Measurements from ENCODE around the gene CNTNAP2.

DNA sequence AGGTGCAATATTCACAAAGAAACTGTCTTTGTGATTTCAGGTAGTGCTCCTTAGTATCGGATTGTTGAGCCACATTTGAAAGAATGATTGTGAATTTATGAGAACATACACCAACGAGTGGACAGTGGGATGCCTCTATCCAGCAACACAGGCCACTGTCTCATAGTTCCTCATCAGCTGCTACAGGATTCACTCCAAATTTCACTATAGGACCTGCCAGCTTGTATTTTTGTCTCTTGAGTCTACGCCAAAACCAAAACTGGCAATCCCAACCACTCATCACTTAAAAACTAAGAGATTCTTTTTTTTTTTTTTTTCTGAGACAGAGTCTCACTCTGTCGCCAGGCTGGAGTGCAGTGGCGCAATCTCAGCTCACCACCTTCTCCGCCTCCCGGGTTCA, 964.5 kb downstream of the CNTNAP2 start:
- TF ChIP-seq RAD21 (IDR thresholded peaks at IDR 0.05 in 1 of 2, conservative IDR thresholded peaks at IDR 0.05 in 1 of 2; ENCODE audit: low read depth in 2 of 2, low read length in 2 of 2) (no peak), POLR2A (IDR thresholded peaks at IDR 0.05; ENCODE audit: control extremely low read depth in 1 of 2, low read depth in 2 of 2, low read length in 2 of 2) (no peak), POLR2AphosphoS5 (IDR thresholded peaks at IDR 0.05; ENCODE audit: low read depth, low read length) (no peak), BRCA1 (IDR thresholded peaks at IDR 0.05; ENCODE audit: low read depth, low read length) (no peak), EP300 (IDR thresholded peaks at IDR 0.05; ENCODE audit: borderline replicate concordance in 1 of 2, low read depth in 2 of 2, low read length in 2 of 2) (no peak), FOSL1 (IDR thresholded peaks at IDR 0.05; ENCODE audit: insufficient read depth, low read depth, low read length) (no peak)
- TF ChIP-seq, protein P1, sequence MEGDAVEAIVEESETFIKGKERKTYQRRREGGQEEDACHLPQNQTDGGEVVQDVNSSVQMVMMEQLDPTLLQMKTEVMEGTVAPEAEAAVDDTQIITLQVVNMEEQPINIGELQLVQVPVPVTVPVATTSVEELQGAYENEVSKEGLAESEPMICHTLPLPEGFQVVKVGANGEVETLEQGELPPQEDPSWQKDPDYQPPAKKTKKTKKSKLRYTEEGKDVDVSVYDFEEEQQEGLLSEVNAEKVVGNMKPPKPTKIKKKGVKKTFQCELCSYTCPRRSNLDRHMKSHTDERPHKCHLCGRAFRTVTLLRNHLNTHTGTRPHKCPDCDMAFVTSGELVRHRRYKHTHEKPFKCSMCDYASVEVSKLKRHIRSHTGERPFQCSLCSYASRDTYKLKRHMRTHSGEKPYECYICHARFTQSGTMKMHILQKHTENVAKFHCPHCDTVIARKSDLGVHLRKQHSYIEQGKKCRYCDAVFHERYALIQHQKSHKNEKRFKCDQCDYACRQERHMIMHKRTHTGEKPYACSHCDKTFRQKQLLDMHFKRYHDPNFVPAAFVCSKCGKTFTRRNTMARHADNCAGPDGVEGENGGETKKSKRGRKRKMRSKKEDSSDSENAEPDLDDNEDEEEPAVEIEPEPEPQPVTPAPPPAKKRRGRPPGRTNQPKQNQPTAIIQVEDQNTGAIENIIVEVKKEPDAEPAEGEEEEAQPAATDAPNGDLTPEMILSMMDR (IDR thresholded peaks at IDR 0.05; ENCODE audit: control extremely low read depth in 1 of 3, insufficient read depth in 1 of 3, low read depth in 1 of 3, low read length in 3 of 3): no peak
